ENCODE measurements around the gene DAO.

The DAO gene

GRCh38 chr12:108843187-108843586 lies 36.7 kb upstream of the DAO start:
- H2BK5ac ChIP-seq (ENCODE audit: low read length), result no peak overlapping the region
- no peak overlapping the region for H3K56ac ChIP-seq (ENCODE audit: low read length)
- H3K4ac ChIP-seq (ENCODE audit: low read depth, low read length), result no peak overlapping the region
- DNase-seq, result no peak
- H2AK5ac ChIP-seq (ENCODE audit: low read length), result no peak overlapping the region
- no peak overlapping the region for H4K8ac ChIP-seq (ENCODE audit: low read depth, low read length)
- no peak overlapping the region for H4K5ac ChIP-seq (ENCODE audit: low read length)
- H3K18ac ChIP-seq (ENCODE audit: low read length), result no peak overlapping the region
- no peak overlapping the region for H2BK15ac ChIP-seq (replicated peaks; ENCODE audit: low read depth)
- H3K27ac ChIP-seq (ENCODE audit: low read depth, low read length), result no peak overlapping the region
- H3K4me1 ChIP-seq (ENCODE audit: control insufficient read depth, low read depth, low read length), result peaks cover under 1% of the 10 kb centered on the region
- no peaks in the 10 kb centered on the region for H3K79me2 ChIP-seq (ENCODE audit: control insufficient read depth, insufficient read depth, low read length)
- H3K4me3 ChIP-seq (ENCODE audit: low read length), result no peak overlapping the region
- no CpG with 5 or more reads among the region's 6 CpGs for WGBS (ENCODE audit: extremely low coverage, insufficient coverage, low lambda C conversion rate)
- H3K9ac ChIP-seq (ENCODE audit: low read length), result no peak overlapping the region
- no peak overlapping the region for H3K4me2 ChIP-seq (ENCODE audit: low read length)
- peaks cover 2% of the 10 kb centered on the region for H3K36me3 ChIP-seq (ENCODE audit: control insufficient read depth, insufficient read depth, low read length)
- H3K27me3 ChIP-seq (ENCODE audit: insufficient read depth, low read length, poor library complexity), result no peaks in the 10 kb centered on the region
- peaks cover 2% of the 10 kb centered on the region for H3K79me1 ChIP-seq (ENCODE audit: low read length)
- no peak overlapping the region for H2BK120ac ChIP-seq (ENCODE audit: low read depth, low read length)
- no peak overlapping the region for H3K23ac ChIP-seq (ENCODE audit: low read length)

GRCh38 chr12:108845696-108846095 lies 34.2 kb upstream of the DAO start:
- no peak overlapping the region for H2BK5ac ChIP-seq (ENCODE audit: low read length)
- no peaks in the 10 kb centered on the region for H3K27me3 ChIP-seq (ENCODE audit: insufficient read depth, low read length, poor library complexity)
- H4K8ac ChIP-seq (ENCODE audit: low read depth, low read length), result no peak overlapping the region
- no peaks in the 10 kb centered on the region for H3K4me1 ChIP-seq (ENCODE audit: control insufficient read depth, low read depth, low read length)
- no peak overlapping the region for H3K4ac ChIP-seq (ENCODE audit: low read depth, low read length)
- H3K4me3 ChIP-seq (ENCODE audit: low read length), result no peak overlapping the region
- H3K18ac ChIP-seq (ENCODE audit: low read length), result no peak overlapping the region
- no peak overlapping the region for H3K27ac ChIP-seq (ENCODE audit: low read depth, low read length)
- peaks cover 2% of the 10 kb centered on the region for H3K79me1 ChIP-seq (ENCODE audit: low read length)
- no peak overlapping the region for H3K9ac ChIP-seq (ENCODE audit: low read length)
- no peaks in the 10 kb centered on the region for H3K79me2 ChIP-seq (ENCODE audit: control insufficient read depth, insufficient read depth, low read length)
- no peak for DNase-seq
- no peak overlapping the region for H4K5ac ChIP-seq (ENCODE audit: low read length)
- peaks cover 2% of the 10 kb centered on the region for H3K36me3 ChIP-seq (ENCODE audit: control insufficient read depth, insufficient read depth, low read length)
- H2BK15ac ChIP-seq (replicated peaks; ENCODE audit: low read depth), result no peak overlapping the region
- no peak overlapping the region for H2BK120ac ChIP-seq (ENCODE audit: low read depth, low read length)
- no peak overlapping the region for H2AK5ac ChIP-seq (ENCODE audit: low read length)
- WGBS (ENCODE audit: extremely low coverage, insufficient coverage, low lambda C conversion rate), result no CpG with 5 or more reads among the region's 2 CpGs
- no peak overlapping the region for H3K23ac ChIP-seq (ENCODE audit: low read length)
- no peak overlapping the region for H3K56ac ChIP-seq (ENCODE audit: low read length)
- H3K4me2 ChIP-seq (ENCODE audit: low read length), result no peak overlapping the region

- DNase-seq, result no peak
- no CpG with 5 or more reads among the region's 5 CpGs for WGBS (ENCODE audit: extremely low coverage, insufficient coverage, low lambda C conversion rate)
- H3K36me3 ChIP-seq (ENCODE audit: control insufficient read depth, insufficient read depth, low read length), result peaks cover 2% of the 10 kb centered on the region
Measured at GRCh38 chr12:108846290-108846701, 33.6 kb upstream of the DAO start.

GRCh38 chr12:108847705-108848104 lies 32.2 kb upstream of the DAO start:
- H3K4me2 ChIP-seq (ENCODE audit: low read length), result no peak overlapping the region
- no peak overlapping the region for H3K18ac ChIP-seq (ENCODE audit: low read length)
- no peak overlapping the region for H2AK5ac ChIP-seq (ENCODE audit: low read length)
- no peaks in the 10 kb centered on the region for H3K79me2 ChIP-seq (ENCODE audit: control insufficient read depth, insufficient read depth, low read length)
- no peak overlapping the region for H2BK5ac ChIP-seq (ENCODE audit: low read length)
- no peaks in the 10 kb centered on the region for H3K27me3 ChIP-seq (ENCODE audit: insufficient read depth, low read length, poor library complexity)
- H3K79me1 ChIP-seq (ENCODE audit: low read length), result peaks cover 2% of the 10 kb centered on the region
- H3K36me3 ChIP-seq (ENCODE audit: control insufficient read depth, insufficient read depth, low read length), result peaks cover 2% of the 10 kb centered on the region
- H2BK15ac ChIP-seq (replicated peaks; ENCODE audit: low read depth), result no peak overlapping the region
- no peak overlapping the region for H3K9ac ChIP-seq (ENCODE audit: low read length)
- H3K4ac ChIP-seq (ENCODE audit: low read depth, low read length), result no peak overlapping the region
- no peak overlapping the region for H3K23ac ChIP-seq (ENCODE audit: low read length)
- H3K56ac ChIP-seq (ENCODE audit: low read length), result no peak overlapping the region
- no peak overlapping the region for H3K4me3 ChIP-seq (ENCODE audit: low read length)
- no peak overlapping the region for H4K5ac ChIP-seq (ENCODE audit: low read length)
- no peak overlapping the region for H4K8ac ChIP-seq (ENCODE audit: low read depth, low read length)
- DNase-seq, result no peak
- H3K27ac ChIP-seq (ENCODE audit: low read depth, low read length), result no peak overlapping the region
- no peak overlapping the region for H2BK120ac ChIP-seq (ENCODE audit: low read depth, low read length)
- WGBS (ENCODE audit: extremely low coverage, insufficient coverage, low lambda C conversion rate), result no CpG with 5 or more reads among the region's 10 CpGs
- no peaks in the 10 kb centered on the region for H3K4me1 ChIP-seq (ENCODE audit: control insufficient read depth, low read depth, low read length)

More at GRCh38 chr12:108846290-108846701, 33.6 kb upstream of the DAO start:
- no peak overlapping the region for H3K4me3 ChIP-seq (ENCODE audit: low read length)
- H3K4ac ChIP-seq (ENCODE audit: low read depth, low read length), result no peak overlapping the region
- H3K79me2 ChIP-seq (ENCODE audit: control insufficient read depth, insufficient read depth, low read length), result no peaks in the 10 kb centered on the region
- no peak overlapping the region for H3K9ac ChIP-seq (ENCODE audit: low read length)
- peaks cover 2% of the 10 kb centered on the region for H3K79me1 ChIP-seq (ENCODE audit: low read length)
- no peak overlapping the region for H2AK5ac ChIP-seq (ENCODE audit: low read length)
- no peak overlapping the region for H3K18ac ChIP-seq (ENCODE audit: low read length)
- no peak overlapping the region for H3K23ac ChIP-seq (ENCODE audit: low read length)
- no peak overlapping the region for H4K5ac ChIP-seq (ENCODE audit: low read length)
- no peak overlapping the region for H2BK5ac ChIP-seq (ENCODE audit: low read length)
- H3K4me2 ChIP-seq (ENCODE audit: low read length), result no peak overlapping the region
- H2BK15ac ChIP-seq (replicated peaks; ENCODE audit: low read depth), result no peak overlapping the region
- H3K4me1 ChIP-seq (ENCODE audit: control insufficient read depth, low read depth, low read length), result no peaks in the 10 kb centered on the region
- H4K8ac ChIP-seq (ENCODE audit: low read depth, low read length), result no peak overlapping the region
- H3K27me3 ChIP-seq (ENCODE audit: insufficient read depth, low read length, poor library complexity), result no peaks in the 10 kb centered on the region
- no peak overlapping the region for H3K27ac ChIP-seq (ENCODE audit: low read depth, low read length)
- H3K56ac ChIP-seq (ENCODE audit: low read length), result no peak overlapping the region
- H2BK120ac ChIP-seq (ENCODE audit: low read depth, low read length), result no peak overlapping the region

- Histone ChIP-seq H3K27ac (ENCODE audit: low read depth, low read length) (no peak overlapping the region), H2BK5ac (ENCODE audit: low read length) (no peak overlapping the region), H3K4ac (ENCODE audit: low read depth, low read length) (no peak overlapping the region), H2AK5ac (ENCODE audit: low read length) (no peak overlapping the region), H2BK15ac (replicated peaks; ENCODE audit: low read depth) (no peak overlapping the region), H3K4me2 (ENCODE audit: low read length) (no peak overlapping the region), H3K4me3 (ENCODE audit: low read length) (no peak overlapping the region), H3K27me3 (ENCODE audit: insufficient read depth, low read length, poor library complexity) (no peaks in the 10 kb centered on the region), H3K79me2 (ENCODE audit: control insufficient read depth, insufficient read depth, low read length) (peaks cover 3% of the 10 kb centered on the region), H4K5ac (ENCODE audit: low read length) (no peak overlapping the region), H3K4me1 (ENCODE audit: control insufficient read depth, low read depth, low read length) (no peaks in the 10 kb centered on the region), H3K9ac (ENCODE audit: low read length) (no peak overlapping the region), H3K36me3 (ENCODE audit: control insufficient read depth, insufficient read depth, low read length) (peaks cover 2% of the 10 kb centered on the region), H3K23ac (ENCODE audit: low read length) (no peak overlapping the region), H2BK120ac (ENCODE audit: low read depth, low read length) (no peak overlapping the region), H3K79me1 (ENCODE audit: low read length) (peaks cover 7% of the 10 kb centered on the region), H4K8ac (ENCODE audit: low read depth, low read length) (no peak overlapping the region), H3K56ac (ENCODE audit: low read length) (no peak overlapping the region), H3K18ac (ENCODE audit: low read length) (no peak overlapping the region)
- no peak for DNase-seq
Measured at GRCh38 chr12:108849660-108850059, 30.2 kb upstream of the DAO start.

GRCh38 chr12:108850854-108851573 lies 28.9 kb upstream of the DAO start:
- H3K23ac ChIP-seq (ENCODE audit: low read length), result no peak overlapping the region
- H3K27me3 ChIP-seq (ENCODE audit: insufficient read depth, low read length, poor library complexity), result no peaks in the 10 kb centered on the region
- WGBS (ENCODE audit: extremely low coverage, insufficient coverage, low lambda C conversion rate), result no CpG with 5 or more reads among the region's 9 CpGs
- H3K4me2 ChIP-seq (ENCODE audit: low read length), result no peak overlapping the region
- DNase-seq, result no peak
- no peak overlapping the region for H3K4ac ChIP-seq (ENCODE audit: low read depth, low read length)
- H3K27ac ChIP-seq (ENCODE audit: low read depth, low read length), result no peak overlapping the region
- H2AK5ac ChIP-seq (ENCODE audit: low read length), result no peak overlapping the region
- no peak overlapping the region for H3K18ac ChIP-seq (ENCODE audit: low read length)
- H3K79me1 ChIP-seq (ENCODE audit: low read length), result peaks cover 9% of the 10 kb centered on the region
- H3K79me2 ChIP-seq (ENCODE audit: control insufficient read depth, insufficient read depth, low read length), result peaks cover 8% of the 10 kb centered on the region
- no peak overlapping the region for H3K56ac ChIP-seq (ENCODE audit: low read length)
- H3K9ac ChIP-seq (ENCODE audit: low read length), result no peak overlapping the region
- no peaks in the 10 kb centered on the region for H3K4me1 ChIP-seq (ENCODE audit: control insufficient read depth, low read depth, low read length)
- peaks cover 2% of the 10 kb centered on the region for H3K36me3 ChIP-seq (ENCODE audit: control insufficient read depth, insufficient read depth, low read length)
- H4K5ac ChIP-seq (ENCODE audit: low read length), result no peak overlapping the region
- H2BK120ac ChIP-seq (ENCODE audit: low read depth, low read length), result no peak overlapping the region
- H2BK5ac ChIP-seq (ENCODE audit: low read length), result no peak overlapping the region
- no peak overlapping the region for H3K4me3 ChIP-seq (ENCODE audit: low read length)
- H2BK15ac ChIP-seq (replicated peaks; ENCODE audit: low read depth), result no peak overlapping the region
- H4K8ac ChIP-seq (ENCODE audit: low read depth, low read length), result no peak overlapping the region
